Mesendoderm (in vitro differentiated cells): ENCODE results near the gene STARD6.
A peak's percentile ranks its signal among the peaks of the same experiment; 100 is the strongest.
"Not testable (repeated sequence)": the region's sequence is repeated elsewhere in the genome, so short reads cannot be mapped to it uniquely, and the experiment has no call there.

Experiments
- DNase-seq: peaks from one replicate; pipeline ENCODE4 v3.0.0; 2013
- H2AK5ac ChIP-seq: 2 replicates; pipeline ENCODE4 v1.6.1; 2013; ENCODE audit warnings: low read length, inconsistent platforms
- H2BK120ac ChIP-seq: 2 replicates; pipeline ENCODE4 v1.6.1; 2013; ENCODE audit warnings: low read depth, mild to moderate bottlenecking, low read length, moderate library complexity, mixed read lengths
- H2BK15ac ChIP-seq: replicated peaks from 2 replicates; pipeline ENCODE4 v1.6.1; 2013; ENCODE audit warnings: low read depth, mild to moderate bottlenecking, moderate library complexity
- H2BK5ac ChIP-seq: 2 replicates; pipeline ENCODE4 v1.6.1; 2013; ENCODE audit warnings: low read length, inconsistent platforms
- H3K18ac ChIP-seq: 2 replicates; pipeline ENCODE4 v1.6.1; 2013; ENCODE audit warnings: mild to moderate bottlenecking, low read length, mixed read lengths
- H3K23ac ChIP-seq: one replicate; pipeline ENCODE4 v1.6.1; 2013; ENCODE audit warnings: low read length
- H3K27ac ChIP-seq: 2 replicates; pipeline ENCODE4 v1.5.1; 2013; ENCODE audit warnings: low read depth, mild to moderate bottlenecking, inconsistent platforms, low read length, moderate library complexity
- H3K27me3 ChIP-seq: 2 replicates; pipeline ENCODE4 v1.6.1; 2013; ENCODE audit warnings: low read length, control low read depth, mild to moderate bottlenecking, inconsistent platforms; ENCODE audit not compliant: insufficient read depth, poor library complexity
- H3K36me3 ChIP-seq: 2 replicates; pipeline ENCODE4 v1.6.1; 2013; ENCODE audit warnings: low read length, inconsistent platforms; ENCODE audit not compliant: control insufficient read depth, insufficient read depth
- H3K4ac ChIP-seq: one replicate; pipeline ENCODE4 v1.6.1; 2013; ENCODE audit warnings: low read depth, mild to moderate bottlenecking, low read length, moderate library complexity
- H3K4me1 ChIP-seq: 2 replicates; pipeline ENCODE4 v1.6.1; 2013; ENCODE audit warnings: low read depth, low read length, inconsistent platforms; ENCODE audit not compliant: control insufficient read depth
- H3K4me2 ChIP-seq: 2 replicates; pipeline ENCODE4 v1.6.1; 2013; ENCODE audit warnings: low read length
- H3K4me3 ChIP-seq: 2 replicates; pipeline ENCODE4 v1.5.1; 2013; ENCODE audit warnings: mild to moderate bottlenecking, low read length
- H3K56ac ChIP-seq: one replicate; pipeline ENCODE4 v1.6.1; 2013; ENCODE audit warnings: low read length
- H3K79me1 ChIP-seq: 2 replicates; pipeline ENCODE4 v1.6.1; 2013; ENCODE audit warnings: low read length, inconsistent platforms
- H3K79me2 ChIP-seq: 2 replicates; pipeline ENCODE4 v1.6.1; 2013; ENCODE audit warnings: mild to moderate bottlenecking, low read length; ENCODE audit not compliant: control insufficient read depth, insufficient read depth
- H3K9ac ChIP-seq: 2 replicates; pipeline ENCODE4 v1.6.1; 2013; ENCODE audit warnings: low read length, inconsistent platforms
- H4K5ac ChIP-seq: one replicate; pipeline ENCODE4 v1.6.1; 2013; ENCODE audit warnings: low read length
- H4K8ac ChIP-seq: one replicate; pipeline ENCODE4 v1.6.1; 2013; ENCODE audit warnings: low read depth, mild to moderate bottlenecking, control low read depth, low read length, moderate library complexity
- WGBS: extraction: QIAGEN DNeasy Blood & Tissue Kit; methylation state at CpG from one replicate; pipeline ENCODE4 v1.1.7; 2013; ENCODE audit warnings: low lambda C conversion rate, missing lambda C conversion rate; ENCODE audit not compliant: insufficient coverage; ENCODE audit errors: extremely low coverage; 5-methylcytosine and 5-hydroxymethylcytosine counted together

STARD6 gene

DNA sequence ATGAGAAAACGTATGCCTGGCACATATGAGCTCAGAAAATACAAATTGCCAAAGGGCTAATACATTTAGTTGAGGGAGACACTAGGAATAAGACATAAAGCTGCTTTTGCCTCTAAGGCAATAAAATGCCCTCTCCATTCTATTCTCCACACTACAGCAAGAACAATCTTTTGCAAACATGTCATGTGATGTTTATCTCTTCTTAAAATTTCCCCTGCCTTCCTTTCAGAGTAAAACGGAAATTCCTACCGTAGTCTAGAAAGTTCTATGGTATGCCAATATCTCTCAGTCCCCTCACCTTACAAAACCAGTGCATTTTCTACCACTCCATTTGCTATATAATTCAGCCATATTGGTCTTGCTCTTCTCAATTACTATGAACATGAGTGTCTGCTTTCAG is 33.2 kb upstream of the STARD6 start:
- Histone ChIP-seq H3K79me2 (no peaks in the 10 kb centered on the region), H3K79me1 (no peaks in the 10 kb centered on the region), H3K27ac (no peak overlapping the region), H2BK15ac (no peak overlapping the region), H3K4me2 (no peak overlapping the region), H3K56ac (no peak overlapping the region), H4K8ac (no peak overlapping the region), H3K18ac (no peak overlapping the region), H2BK5ac (no peak overlapping the region), H3K4me3 (no peak overlapping the region), H3K23ac (no peak overlapping the region), H3K27me3 (no peaks in the 10 kb centered on the region), H2BK120ac (no peak overlapping the region), H3K36me3 (no peaks in the 10 kb centered on the region), H3K9ac (no peak overlapping the region), H2AK5ac (no peak overlapping the region), H4K5ac (no peak overlapping the region), H3K4ac (no peak overlapping the region), H3K4me1 (peaks cover 4% of the 10 kb centered on the region)
- DNase-seq: no peak
- no CpG with 5 or more reads among the region's 3 CpGs for WGBS

- no peak overlapping the region for H3K23ac ChIP-seq
- no peak overlapping the region for H3K18ac ChIP-seq
- DNase-seq: no peak
- peaks cover 4% of the 10 kb centered on the region for H3K4me1 ChIP-seq
- peak overlapping the region; percentile 19 for H2BK15ac ChIP-seq
- no CpG with 5 or more reads among the region's 2 CpGs for WGBS
- H2BK5ac ChIP-seq: no peak overlapping the region
- H3K4me2 ChIP-seq: no peak overlapping the region
- no peaks in the 10 kb centered on the region for H3K27me3 ChIP-seq
- no peak overlapping the region for H4K8ac ChIP-seq
- no peak overlapping the region for H3K56ac ChIP-seq
- H3K79me1 ChIP-seq: no peaks in the 10 kb centered on the region
- H3K27ac ChIP-seq: peak overlapping the region; percentile 72
- H2AK5ac ChIP-seq: no peak overlapping the region
- peak overlapping the region; percentile 0 for H2BK120ac ChIP-seq
- H3K4ac ChIP-seq: peak overlapping the region; percentile 48
- no peak overlapping the region for H3K4me3 ChIP-seq
- H3K9ac ChIP-seq: no peak overlapping the region
- no peaks in the 10 kb centered on the region for H3K36me3 ChIP-seq
- no peak overlapping the region for H4K5ac ChIP-seq
- H3K79me2 ChIP-seq: no peaks in the 10 kb centered on the region
These were observed 31.5 kb upstream of the STARD6 start for GRCh38 chr18:54389143-54389505.

DNA sequence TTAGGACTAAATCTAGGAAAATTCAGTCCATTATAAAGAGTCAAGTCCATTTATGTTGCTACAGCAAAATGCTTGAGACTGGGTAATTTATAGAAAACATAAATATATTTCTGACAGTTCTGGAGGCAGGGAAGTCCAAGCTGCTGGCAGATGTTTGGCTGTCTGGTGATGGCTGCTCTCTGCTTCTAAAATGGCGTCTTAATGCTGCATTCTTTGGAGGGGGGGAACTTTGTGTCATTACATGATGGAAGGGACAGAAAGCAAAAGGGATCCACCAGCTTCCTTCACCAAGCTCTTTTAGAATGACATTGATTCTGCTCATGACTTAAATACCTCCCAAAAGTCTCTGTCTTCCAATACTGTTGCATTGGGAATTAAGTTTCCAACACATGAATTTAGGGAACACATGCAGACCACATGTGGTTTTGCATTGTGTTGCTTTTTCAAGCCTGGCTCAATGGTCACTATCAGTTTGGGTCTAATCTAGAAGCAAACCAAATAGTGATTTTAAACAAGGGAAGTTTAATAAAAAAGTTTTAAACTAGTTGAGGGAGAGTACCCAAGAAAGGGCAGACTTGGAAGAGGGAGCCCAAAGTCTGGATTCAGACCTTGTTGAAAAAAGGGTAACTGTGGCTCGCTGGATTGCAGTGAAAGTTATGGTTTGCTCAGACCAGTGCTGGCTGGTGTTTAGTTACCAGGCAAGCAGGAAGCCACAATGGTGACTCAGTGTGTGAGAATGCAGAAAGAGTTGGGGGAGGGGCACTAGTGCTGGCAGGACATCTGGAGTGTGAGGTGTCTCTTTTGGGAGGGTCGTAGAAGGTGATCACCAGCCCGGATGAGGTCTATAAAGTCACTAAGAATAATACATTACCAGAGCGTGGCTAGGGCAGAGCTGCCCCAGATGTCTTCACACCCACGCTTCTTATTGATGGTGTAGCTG is 30.8 kb upstream of the STARD6 start:
- no peak overlapping the region for H3K23ac ChIP-seq
- peak overlapping the region; percentile 33 for H4K5ac ChIP-seq
- H2BK120ac ChIP-seq: peak overlapping the region; percentile 6
- peak overlapping the region; percentile 55 for H3K4ac ChIP-seq
- WGBS: no CpG with 5 or more reads among the region's 6 CpGs
- peak overlapping the region; percentile 54 for H3K56ac ChIP-seq
- H3K27ac ChIP-seq: peak overlapping the region; percentile 72
- no peak overlapping the region for H3K4me3 ChIP-seq
- H2BK5ac ChIP-seq: peak overlapping the region; percentile 31
- H3K4me1 ChIP-seq: peaks cover 4% of the 10 kb centered on the region
- H3K36me3 ChIP-seq: no peaks in the 10 kb centered on the region
- H3K79me1 ChIP-seq: no peaks in the 10 kb centered on the region
- no peak overlapping the region for H4K8ac ChIP-seq
- peak overlapping the region; percentile 88 for H2BK15ac ChIP-seq
- peak; percentile 99 for DNase-seq
- no peak overlapping the region for H3K4me2 ChIP-seq
- no peaks in the 10 kb centered on the region for H3K27me3 ChIP-seq
- H3K79me2 ChIP-seq: no peaks in the 10 kb centered on the region
- H3K9ac ChIP-seq: no peak overlapping the region
- H3K18ac ChIP-seq: peak overlapping the region; percentile 18
- H2AK5ac ChIP-seq: no peak overlapping the region

GRCh38 chr18:54387631-54388030 is 30.0 kb upstream of the STARD6 start:
- H3K9ac ChIP-seq: no peak overlapping the region
- no peaks in the 10 kb centered on the region for H3K79me2 ChIP-seq
- H3K4ac ChIP-seq: no peak overlapping the region
- no peak overlapping the region for H3K23ac ChIP-seq
- H4K5ac ChIP-seq: no peak overlapping the region
- H2BK5ac ChIP-seq: no peak overlapping the region
- no peaks in the 10 kb centered on the region for H3K79me1 ChIP-seq
- H3K27me3 ChIP-seq: no peaks in the 10 kb centered on the region
- DNase-seq: no peak
- WGBS: no CpG with 5 or more reads among the region's 3 CpGs
- no peak overlapping the region for H3K4me2 ChIP-seq
- H3K27ac ChIP-seq: no peak overlapping the region
- no peak overlapping the region for H3K4me3 ChIP-seq
- no peak overlapping the region for H2BK15ac ChIP-seq
- H3K36me3 ChIP-seq: no peaks in the 10 kb centered on the region
- peak overlapping the region; percentile 40 for H3K18ac ChIP-seq
- no peak overlapping the region for H2AK5ac ChIP-seq
- peaks cover 4% of the 10 kb centered on the region for H3K4me1 ChIP-seq
- H3K56ac ChIP-seq: no peak overlapping the region
- no peak overlapping the region for H2BK120ac ChIP-seq
- no peak overlapping the region for H4K8ac ChIP-seq

DNA sequence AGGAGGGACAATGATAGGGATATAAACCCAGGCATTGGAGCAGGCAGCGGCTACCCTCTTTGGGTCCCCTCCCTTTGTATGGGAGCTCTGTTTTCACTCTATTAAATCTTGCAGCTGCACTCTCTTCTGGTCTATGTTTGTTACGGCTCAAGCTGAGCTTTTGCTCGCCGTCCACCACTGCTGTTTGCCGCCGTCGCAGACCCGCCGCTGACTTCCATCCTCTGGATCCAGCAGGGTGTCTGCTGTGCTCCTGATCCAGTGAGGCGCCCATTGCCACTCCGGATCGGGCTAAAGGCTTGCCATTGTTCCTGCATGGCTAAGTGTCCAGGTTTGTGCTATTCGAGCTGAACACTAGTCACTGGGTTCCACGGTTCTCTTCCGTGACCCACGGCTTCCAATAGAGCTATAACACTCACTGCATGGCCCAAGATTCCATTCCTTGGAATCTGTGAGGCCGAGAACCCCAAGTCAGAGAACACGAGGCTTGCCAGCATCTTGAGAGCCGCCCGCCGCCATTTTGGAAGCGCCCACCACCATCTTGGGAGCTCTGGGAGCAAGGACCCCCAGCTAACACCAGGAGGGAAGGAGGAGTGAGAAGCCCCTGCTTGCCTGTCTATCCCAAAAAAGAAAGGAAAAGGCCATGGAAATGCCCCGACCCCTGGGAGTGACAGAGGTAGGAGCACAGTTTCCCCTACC is 29.3 kb upstream of the STARD6 start:
- not testable (repeated sequence) for H3K56ac ChIP-seq, H3K4ac ChIP-seq, DNase-seq, H3K4me2 ChIP-seq, H3K79me2 ChIP-seq, H3K9ac ChIP-seq, H3K18ac ChIP-seq, H3K4me3 ChIP-seq, H2BK15ac ChIP-seq, H3K79me1 ChIP-seq, H2AK5ac ChIP-seq, H3K27me3 ChIP-seq, H3K27ac ChIP-seq, H4K5ac ChIP-seq, H2BK120ac ChIP-seq, H3K23ac ChIP-seq, H3K4me1 ChIP-seq, H3K36me3 ChIP-seq, H4K8ac ChIP-seq, H2BK5ac ChIP-seq
- WGBS: no CpG with 5 or more reads among the region's 23 CpGs
